Esophagus muscularis mucosa (tissue), 3 donors: ENCODE data around the gene TRAF5.

Experiments used
- POLR2A ChIP-seq: fragments of 450-650 bp; IDR thresholded peaks from one replicate; pipeline ENCODE4 v1.6.1; 2017; ENCODE audit warnings: antibody characterized with exemption, moderate library complexity, mild to moderate bottlenecking, low read depth
- POLR2AphosphoS5 ChIP-seq, 2 donors: sonication (generic); formaldehyde crosslinking; IDR thresholded peaks; one replicate each; pipeline ENCODE4 v1.6.1; 2017; ENCODE audit warnings: antibody characterized with exemption in 2 of 2
- TF ChIP-seq, protein P1 (sequence below), 3 experiments: fragments of 200-600 bp in 2 of 3; fragments of 450-650 bp in 1 of 3; sonication (generic) in 2 of 3; IDR thresholded peaks; one replicate each; pipeline ENCODE4 v1.5.1; 2017 to 2019; ENCODE audit warnings: antibody characterized with exemption in 3 of 3, mild to moderate bottlenecking in 2 of 3, moderate library complexity in 1 of 3

DNA sequence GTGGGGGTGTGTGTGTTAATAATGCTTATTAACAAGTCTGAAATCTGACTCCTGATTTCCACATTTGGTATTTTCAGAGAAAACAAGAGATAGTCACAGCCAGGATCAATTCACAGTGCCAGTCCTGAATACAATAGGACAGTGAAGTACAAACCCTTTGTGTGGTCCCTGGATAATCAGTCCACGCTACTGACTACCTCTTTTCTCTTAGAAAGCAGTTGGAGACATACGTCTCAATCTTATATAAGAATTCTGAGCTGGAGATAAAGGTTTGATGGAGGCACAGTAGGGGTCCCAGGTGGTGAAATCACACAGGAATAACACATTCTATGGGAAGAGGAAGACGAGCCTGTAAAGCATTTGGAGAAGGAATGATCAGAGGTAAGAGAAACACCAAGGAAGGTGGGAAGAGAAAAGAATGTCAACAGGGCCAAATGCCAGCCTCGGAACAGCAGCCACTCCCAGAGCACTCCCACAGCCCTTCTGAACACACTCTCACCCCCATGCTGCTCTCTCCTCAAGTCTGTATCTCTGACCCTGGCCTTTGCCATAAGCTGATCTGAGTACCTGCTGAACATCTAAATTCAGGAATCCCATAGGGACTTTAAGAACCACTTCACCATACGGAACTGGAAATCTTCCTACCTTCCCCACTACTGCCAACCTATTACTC is 48.6 kb downstream of the TRAF5 start:
- TF ChIP-seq, protein P1, sequence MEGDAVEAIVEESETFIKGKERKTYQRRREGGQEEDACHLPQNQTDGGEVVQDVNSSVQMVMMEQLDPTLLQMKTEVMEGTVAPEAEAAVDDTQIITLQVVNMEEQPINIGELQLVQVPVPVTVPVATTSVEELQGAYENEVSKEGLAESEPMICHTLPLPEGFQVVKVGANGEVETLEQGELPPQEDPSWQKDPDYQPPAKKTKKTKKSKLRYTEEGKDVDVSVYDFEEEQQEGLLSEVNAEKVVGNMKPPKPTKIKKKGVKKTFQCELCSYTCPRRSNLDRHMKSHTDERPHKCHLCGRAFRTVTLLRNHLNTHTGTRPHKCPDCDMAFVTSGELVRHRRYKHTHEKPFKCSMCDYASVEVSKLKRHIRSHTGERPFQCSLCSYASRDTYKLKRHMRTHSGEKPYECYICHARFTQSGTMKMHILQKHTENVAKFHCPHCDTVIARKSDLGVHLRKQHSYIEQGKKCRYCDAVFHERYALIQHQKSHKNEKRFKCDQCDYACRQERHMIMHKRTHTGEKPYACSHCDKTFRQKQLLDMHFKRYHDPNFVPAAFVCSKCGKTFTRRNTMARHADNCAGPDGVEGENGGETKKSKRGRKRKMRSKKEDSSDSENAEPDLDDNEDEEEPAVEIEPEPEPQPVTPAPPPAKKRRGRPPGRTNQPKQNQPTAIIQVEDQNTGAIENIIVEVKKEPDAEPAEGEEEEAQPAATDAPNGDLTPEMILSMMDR (IDR thresholded peaks at IDR 0.05) = no peak
- TF ChIP-seq POLR2AphosphoS5 (IDR thresholded peaks at IDR 0.05) (no peak), POLR2A (no peak)
